Tibial nerve (tissue), 4 donors: ENCODE measurements around the gene ZCWPW1.

Experiments used
- EP300 ChIP-seq, 2 donors: sonication (generic); formaldehyde crosslinking; IDR thresholded peaks; one replicate each; pipeline ENCODE4 v1.6.1; 2017; ENCODE audit warnings: antibody characterized with exemption in 2 of 2, mild to moderate bottlenecking in 1 of 2
- POLR2A ChIP-seq, 2 donors: fragments of 450-650 bp; IDR thresholded peaks; one replicate each; pipeline ENCODE4 v1.6.1; 2017; ENCODE audit warnings: antibody characterized with exemption in 2 of 2, mild to moderate bottlenecking in 2 of 2, moderate library complexity in 2 of 2
- TF ChIP-seq, protein P1 (sequence below), 5 experiments: fragments of 200-600 bp in 3 of 5; fragments of 450-650 bp in 2 of 5; sonication (generic) in 3 of 5; IDR thresholded peaks; one replicate each; pipeline ENCODE4 v1.5.1; 2016 to 2019; ENCODE audit warnings: antibody characterized with exemption in 5 of 5, mild to moderate bottlenecking in 3 of 5, moderate library complexity in 2 of 5

DNA sequence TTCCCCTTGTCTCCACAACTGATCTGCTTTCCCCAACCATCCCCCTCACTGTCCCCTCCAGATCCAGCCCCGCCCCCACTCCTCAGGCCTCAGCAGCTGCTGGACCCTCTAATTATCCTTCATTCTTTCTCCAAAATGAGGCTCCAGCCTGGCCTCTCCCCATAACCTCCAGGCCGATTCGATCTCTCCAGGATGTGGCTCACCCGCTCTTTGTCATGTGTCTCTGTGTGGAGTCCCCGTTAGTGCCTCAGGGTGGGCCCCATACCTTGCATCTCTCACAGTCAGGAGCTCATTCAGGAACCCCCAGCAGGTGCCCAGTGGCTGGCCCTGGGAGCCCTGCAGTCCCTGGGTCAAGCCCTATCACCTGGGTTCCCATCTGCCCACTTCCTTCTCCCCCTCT, 53.9 kb downstream of the ZCWPW1 start:
- TF ChIP-seq, protein P1, sequence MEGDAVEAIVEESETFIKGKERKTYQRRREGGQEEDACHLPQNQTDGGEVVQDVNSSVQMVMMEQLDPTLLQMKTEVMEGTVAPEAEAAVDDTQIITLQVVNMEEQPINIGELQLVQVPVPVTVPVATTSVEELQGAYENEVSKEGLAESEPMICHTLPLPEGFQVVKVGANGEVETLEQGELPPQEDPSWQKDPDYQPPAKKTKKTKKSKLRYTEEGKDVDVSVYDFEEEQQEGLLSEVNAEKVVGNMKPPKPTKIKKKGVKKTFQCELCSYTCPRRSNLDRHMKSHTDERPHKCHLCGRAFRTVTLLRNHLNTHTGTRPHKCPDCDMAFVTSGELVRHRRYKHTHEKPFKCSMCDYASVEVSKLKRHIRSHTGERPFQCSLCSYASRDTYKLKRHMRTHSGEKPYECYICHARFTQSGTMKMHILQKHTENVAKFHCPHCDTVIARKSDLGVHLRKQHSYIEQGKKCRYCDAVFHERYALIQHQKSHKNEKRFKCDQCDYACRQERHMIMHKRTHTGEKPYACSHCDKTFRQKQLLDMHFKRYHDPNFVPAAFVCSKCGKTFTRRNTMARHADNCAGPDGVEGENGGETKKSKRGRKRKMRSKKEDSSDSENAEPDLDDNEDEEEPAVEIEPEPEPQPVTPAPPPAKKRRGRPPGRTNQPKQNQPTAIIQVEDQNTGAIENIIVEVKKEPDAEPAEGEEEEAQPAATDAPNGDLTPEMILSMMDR (IDR thresholded peaks at IDR 0.05), result no peak
- no peak for TF ChIP-seq POLR2A (IDR thresholded peaks at IDR 0.05)
- TF ChIP-seq EP300 (IDR thresholded peaks at IDR 0.05), result no peak
